Natural killer cell (primary cell): ENCODE results near the gene SLC35F3. TPM values are rescaled to one million over a fixed set of nuclear protein-coding genes. Genes with fewer than 3 reads are reported as not detected.

Experiments used
- ATAC-seq, 3 donors: fragments of 150-1000 bp in 2 of 3; fragments of 200-7000 bp in 1 of 3; cut with Tn5 transposase; 1 replicate in 1 of 3; 2 replicates in 2 of 3; pipeline ENCODE4 v1.10.0; 2021; ENCODE audit warnings: mild to moderate bottlenecking in 2 of 3, moderate library complexity in 2 of 3
- DNase-seq, 2 donors: peaks; one replicate each; pipeline versions ENCODE4 v3.0.0 to v3.0.0-alpha.2; 2013 to 2021; ENCODE audit warnings: mixed read lengths in 1 of 2
- H3K27ac ChIP-seq: one replicate; pipeline ENCODE4 v1.5.1; 2013; ENCODE audit warnings: mild to moderate bottlenecking, low read length
- H3K27me3 ChIP-seq: one replicate; pipeline ENCODE4 v1.6.1; 2013; ENCODE audit warnings: low read length; ENCODE audit not compliant: control insufficient read depth, insufficient read depth
- H3K36me3 ChIP-seq: one replicate; pipeline ENCODE4 v1.6.1; 2013; ENCODE audit warnings: low read length; ENCODE audit not compliant: control insufficient read depth, insufficient read depth
- H3K4me1 ChIP-seq: one replicate; pipeline ENCODE4 v1.6.1; 2013; ENCODE audit warnings: low read length; ENCODE audit not compliant: control insufficient read depth, insufficient read depth
- H3K4me3 ChIP-seq: one replicate; pipeline ENCODE4 v1.5.1; 2013; ENCODE audit warnings: low read length
- H3K9me3 ChIP-seq: one replicate; pipeline ENCODE4 v1.6.1; 2013; ENCODE audit warnings: low read length; ENCODE audit not compliant: control insufficient read depth, insufficient read depth
- H3K27ac Mint-ChIP-seq, 2 donors: one replicate each; pipeline ENCODE4 v1.8.0; 2022; ENCODE audit warnings: mild to moderate bottlenecking in 2 of 2, mixed read lengths in 2 of 2, moderate library complexity in 1 of 2
- H3K27me3 Mint-ChIP-seq, 2 donors: one replicate each; pipeline ENCODE4 v1.8.0; 2022; ENCODE audit warnings: low read depth in 2 of 2, mixed read lengths in 2 of 2
- H3K36me3 Mint-ChIP-seq: one replicate; pipeline ENCODE4 v1.8.0; 2022; ENCODE audit warnings: mixed read lengths
- H3K4me1 Mint-ChIP-seq, 2 donors: one replicate each; pipeline ENCODE4 v1.8.0; 2022; ENCODE audit warnings: mixed read lengths in 2 of 2
- H3K4me3 Mint-ChIP-seq: one replicate; pipeline ENCODE4 v1.8.0; 2022; ENCODE audit warnings: mild to moderate bottlenecking, moderate library complexity, mixed read lengths
- H3K9me3 Mint-ChIP-seq, 2 donors: one replicate each; pipeline ENCODE4 v1.8.0; 2022; ENCODE audit warnings: mixed read lengths in 2 of 2
- WGBS: methylation state at CpG from one replicate; pipeline ENCODE4 v1.1.7; 2013; ENCODE audit warnings: missing lambda C conversion rate; ENCODE audit not compliant: insufficient coverage; 5-methylcytosine and 5-hydroxymethylcytosine counted together
- intact Hi-C: fragments of 100-400 bp; cut with micrococcal nuclease; formaldehyde crosslinking; loops from one replicate; pipeline ENCODE4 v1.14.2; 2022
- total RNA-seq, 4 donors: library from RNA; stranded (reverse); fragments of 120-200 nt in 1 of 4; gene quantifications; one replicate each; pipeline versions ENCODE4 v1.2.3 to v1.2.4, GENCODE V29; 2013 to 2022
- TF ChIP-seq, protein P1 (sequence below): fragments of 200-600 bp; IDR thresholded peaks from one replicate; pipeline ENCODE4 v1.8.0; 2022; ENCODE audit warnings: antibody characterized with exemption

The SLC35F3 gene
- total RNA-seq, 3 donors from 2014 or later (not counting 1 experiment from before 2014, with no cell fraction given): not detected

DNA sequence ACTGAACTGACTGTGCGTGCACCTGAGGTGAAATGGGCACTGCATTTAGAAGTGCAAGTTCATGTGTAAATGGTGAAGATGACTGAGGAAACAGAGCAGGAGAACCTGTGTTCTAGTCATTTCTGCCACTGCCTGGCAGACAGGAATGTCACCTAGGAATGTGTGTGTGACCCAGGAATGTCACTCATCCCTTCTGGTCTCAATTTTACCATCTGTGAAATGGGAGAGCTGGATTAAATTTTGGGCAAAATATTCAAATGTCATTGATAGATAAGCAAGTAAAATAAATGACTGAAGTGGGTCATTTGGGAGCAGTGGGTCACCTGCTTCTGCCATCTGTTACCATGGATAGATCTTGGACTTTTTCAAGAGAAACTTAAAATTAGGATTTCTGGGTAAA lies 42.2 kb downstream of the SLC35F3 start:
- ATAC-seq (no peak), DNase-seq (no peak)
- TF ChIP-seq, protein P1, sequence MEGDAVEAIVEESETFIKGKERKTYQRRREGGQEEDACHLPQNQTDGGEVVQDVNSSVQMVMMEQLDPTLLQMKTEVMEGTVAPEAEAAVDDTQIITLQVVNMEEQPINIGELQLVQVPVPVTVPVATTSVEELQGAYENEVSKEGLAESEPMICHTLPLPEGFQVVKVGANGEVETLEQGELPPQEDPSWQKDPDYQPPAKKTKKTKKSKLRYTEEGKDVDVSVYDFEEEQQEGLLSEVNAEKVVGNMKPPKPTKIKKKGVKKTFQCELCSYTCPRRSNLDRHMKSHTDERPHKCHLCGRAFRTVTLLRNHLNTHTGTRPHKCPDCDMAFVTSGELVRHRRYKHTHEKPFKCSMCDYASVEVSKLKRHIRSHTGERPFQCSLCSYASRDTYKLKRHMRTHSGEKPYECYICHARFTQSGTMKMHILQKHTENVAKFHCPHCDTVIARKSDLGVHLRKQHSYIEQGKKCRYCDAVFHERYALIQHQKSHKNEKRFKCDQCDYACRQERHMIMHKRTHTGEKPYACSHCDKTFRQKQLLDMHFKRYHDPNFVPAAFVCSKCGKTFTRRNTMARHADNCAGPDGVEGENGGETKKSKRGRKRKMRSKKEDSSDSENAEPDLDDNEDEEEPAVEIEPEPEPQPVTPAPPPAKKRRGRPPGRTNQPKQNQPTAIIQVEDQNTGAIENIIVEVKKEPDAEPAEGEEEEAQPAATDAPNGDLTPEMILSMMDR: no peak
- H3K27ac ChIP-seq: no peak overlapping the region
- Mint-ChIP-seq H3K4me1 (no peaks in the 10 kb centered on the region), H3K27ac (no peak overlapping the region), H3K9me3 (peaks cover 3% of the 10 kb centered on the region in 2 donors), H3K36me3 (no peaks in the 10 kb centered on the region), H3K4me3 (no peak overlapping the region), H3K27me3 (no peaks in the 10 kb centered on the region)
- H3K4me1 ChIP-seq: no peaks in the 10 kb centered on the region
- no peaks in the 10 kb centered on the region for H3K27me3 ChIP-seq
- no peaks in the 10 kb centered on the region for H3K36me3 ChIP-seq
- 100% methylated on average over 1 of the region's 1 CpG for WGBS
- H3K9me3 ChIP-seq: no peaks in the 10 kb centered on the region
- intact Hi-C loops: no loop called here
- H3K4me3 ChIP-seq: no peak overlapping the region

DNA sequence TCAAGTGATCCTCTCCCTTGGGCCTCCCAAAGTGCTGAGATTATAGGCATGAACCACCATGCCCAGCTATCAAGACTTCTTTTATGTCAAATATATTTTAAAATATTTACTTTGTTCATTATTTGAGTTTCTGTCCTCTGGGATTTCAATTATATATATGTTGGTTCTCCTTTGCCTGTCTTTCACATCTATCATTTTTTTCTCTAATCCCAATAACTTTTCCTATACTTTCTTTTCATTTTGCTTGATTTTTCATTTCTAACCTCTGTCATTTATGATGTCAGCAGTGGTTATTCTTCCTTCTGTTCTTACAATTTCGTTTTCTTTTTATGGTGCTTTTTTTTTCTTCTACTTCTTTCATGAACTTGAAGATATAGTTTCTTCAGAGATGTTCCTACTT lies 47.3 kb downstream of the SLC35F3 start:
- H3K4me3 Mint-ChIP-seq: no peak overlapping the region
- Histone ChIP-seq H3K36me3 (no peaks in the 10 kb centered on the region), H3K9me3 (no peaks in the 10 kb centered on the region), H3K27me3 (no peaks in the 10 kb centered on the region), H3K4me1 (no peaks in the 10 kb centered on the region), H3K27ac (no peak overlapping the region), H3K4me3 (no peak overlapping the region)
- no peaks in the 10 kb centered on the region for H3K27me3 Mint-ChIP-seq
- WGBS: no CpG with 5 or more reads among the region's 1 CpG
- ATAC-seq (no peak), DNase-seq (no peak)
- TF ChIP-seq, protein P1: no peak
- H3K4me1 Mint-ChIP-seq: no peaks in the 10 kb centered on the region
- peaks cover 15 to 16% of the 10 kb centered on the region in 2 donors for H3K9me3 Mint-ChIP-seq
- H3K27ac Mint-ChIP-seq: no peak overlapping the region
- intact Hi-C loops: no loop called here
- no peaks in the 10 kb centered on the region for H3K36me3 Mint-ChIP-seq

DNA sequence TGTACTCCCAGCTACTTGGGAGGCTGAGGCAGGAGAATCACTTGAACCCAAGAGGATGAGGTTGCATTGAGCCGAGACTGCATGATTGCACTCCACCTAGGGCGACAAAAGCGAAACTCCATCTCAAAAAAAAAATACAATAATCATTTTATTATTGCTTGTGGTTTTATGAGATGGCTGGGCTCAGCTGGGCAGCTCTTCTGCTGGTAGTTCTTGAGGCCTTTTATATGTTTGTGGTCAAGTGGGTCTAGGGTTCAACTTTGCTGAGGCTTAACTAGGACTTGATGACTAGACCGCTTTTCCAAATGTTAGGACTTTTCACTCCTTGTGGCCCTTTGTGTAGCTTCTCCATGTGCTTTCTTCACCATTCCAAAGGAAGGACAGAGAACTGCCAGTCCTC lies 53.2 kb downstream of the SLC35F3 start:
- no peak overlapping the region for H3K27ac Mint-ChIP-seq
- no peaks in the 10 kb centered on the region for H3K36me3 ChIP-seq
- no peak overlapping the region for H3K4me3 ChIP-seq
- H3K36me3 Mint-ChIP-seq: no peaks in the 10 kb centered on the region
- DNase-seq: no peak
- no peaks in the 10 kb centered on the region for H3K4me1 Mint-ChIP-seq
- H3K27ac ChIP-seq: no peak overlapping the region
- no peaks in the 10 kb centered on the region for H3K27me3 ChIP-seq
- peaks cover 8 to 10% of the 10 kb centered on the region in 2 donors for H3K9me3 Mint-ChIP-seq
- no peaks in the 10 kb centered on the region for H3K27me3 Mint-ChIP-seq
- no peaks in the 10 kb centered on the region for H3K9me3 ChIP-seq
- WGBS: 100% methylated on average over 1 of the region's 4 CpGs
- TF ChIP-seq, protein P1: no peak
- H3K4me1 ChIP-seq: no peaks in the 10 kb centered on the region
- no peak overlapping the region for H3K4me3 Mint-ChIP-seq
- no peak for ATAC-seq
- intact Hi-C loops: no loop called here

DNA sequence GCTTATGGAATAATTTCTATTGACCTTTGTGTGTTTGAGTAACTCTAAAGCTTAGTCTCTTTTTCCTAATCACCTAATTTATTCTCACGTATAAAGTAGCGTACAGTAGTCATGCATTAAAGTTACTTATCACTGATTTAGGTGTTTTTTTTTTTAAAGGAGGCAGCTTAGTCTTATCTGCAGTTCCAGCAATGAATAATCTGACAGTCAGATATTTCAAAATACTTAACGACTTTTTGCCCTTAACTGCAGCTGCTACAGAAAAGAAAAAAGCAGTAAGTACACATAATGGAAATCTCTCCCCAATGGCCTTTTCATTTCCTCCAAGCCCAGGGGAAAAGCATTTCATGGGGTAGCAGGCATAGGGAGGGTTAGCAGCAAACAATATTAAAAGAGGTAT lies 54.6 kb downstream of the SLC35F3 start:
- Histone ChIP-seq H3K36me3 (no peaks in the 10 kb centered on the region), H3K4me3 (no peak overlapping the region), H3K9me3 (no peaks in the 10 kb centered on the region), H3K4me1 (no peaks in the 10 kb centered on the region), H3K27me3 (no peaks in the 10 kb centered on the region), H3K27ac (no peak overlapping the region)
- Mint-ChIP-seq H3K27ac (no peak overlapping the region), H3K4me3 (no peak overlapping the region), H3K27me3 (no peaks in the 10 kb centered on the region), H3K36me3 (no peaks in the 10 kb centered on the region), H3K4me1 (no peaks in the 10 kb centered on the region), H3K9me3 (peaks cover 0 to 2% of the 10 kb centered on the region in 2 donors)
- no peak for DNase-seq
- TF ChIP-seq, protein P1: no peak
- 33% methylated on average over 1 of the region's 3 CpGs for WGBS
- intact Hi-C loops: no loop called here
- ATAC-seq: no peak
